ENCODE measurements around the gene LDLRAD2. TPM values are rescaled to one million over a fixed set of nuclear protein-coding genes. Genes with fewer than 3 reads are reported as not detected.

LDLRAD2 gene
- total RNA-seq, 1 experiment from 2014 or later: 1.0 TPM

DNA sequence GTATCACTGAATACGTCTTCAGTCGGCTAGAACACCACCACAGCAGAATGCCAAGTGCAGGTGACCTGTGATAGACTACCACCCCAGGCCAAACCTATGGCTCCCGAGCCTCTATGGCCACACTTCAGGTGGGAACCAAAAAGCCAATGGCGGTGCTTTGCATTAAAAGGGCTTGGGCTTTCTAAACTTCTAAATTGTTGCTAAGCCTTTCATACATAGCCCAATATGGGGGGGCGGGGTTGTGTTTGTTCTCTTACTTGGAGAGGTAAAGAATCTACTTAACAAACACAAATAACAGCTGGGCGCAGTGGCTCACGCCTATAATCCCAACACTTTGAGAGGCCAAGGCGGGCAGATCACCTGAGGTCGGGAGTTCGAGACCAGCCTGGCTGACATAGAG is 48.8 kb upstream of the LDLRAD2 start:
- no peak overlapping the region for H4K8ac ChIP-seq (replicated peaks; ENCODE audit: insufficient read length, low read depth, low read length)
- Mint-ChIP-seq H3K9me3 (no peaks in the 10 kb centered on the region), H3K36me3 (ENCODE audit: insufficient read depth in 1 of 3, low read depth in 3 of 3) (no peaks in the 10 kb centered on the region), H3K4me3 (no peak overlapping the region), H3K27me3 (ENCODE audit: low read depth) (no peaks in the 10 kb centered on the region), H3K27ac (0 out of 7 replicates have a peak overlapping the region, but pooled peaks of 1 of the 3 experiments have one; percentile 68), H3K4me1 (peaks cover 22 to 32% of the 10 kb centered on the region in 2 experiments)
- no peak overlapping the region for H4K91ac ChIP-seq (ENCODE audit: insufficient read length, low read depth, low read length)
- H2BK15ac ChIP-seq (ENCODE audit: low read depth, low read length): no peak overlapping the region
- no peak overlapping the region for H3T11ph ChIP-seq (ENCODE audit: low read length)
- peaks cover 30% of the 10 kb centered on the region; the same call in 1 of the 2 replicates for H3K79me2 ChIP-seq (ENCODE audit: insufficient read depth, low read length)
- no peak overlapping the region for H3K27ac ChIP-seq (ENCODE audit: insufficient read length, low read depth, low read length)
- H2BK120ac ChIP-seq (ENCODE audit: low read depth, low read length, poor library complexity, severe bottlenecking): no peak overlapping the region
- no peak overlapping the region for H3K23ac ChIP-seq (ENCODE audit: insufficient read length, low read depth, low read length)
- no CpG with 5 or more reads among the region's 10 CpGs for WGBS (ENCODE audit: extremely low coverage, insufficient read length, low lambda C conversion rate)
- H3K79me1 ChIP-seq (ENCODE audit: insufficient read depth, low read depth, low read length, poor library complexity, severe bottlenecking): peaks cover 18% of the 10 kb centered on the region
- no peak overlapping the region for H2BK20ac ChIP-seq (ENCODE audit: low read depth, low read length, poor library complexity, severe bottlenecking)
- no peak for TF ChIP-seq CTCF (conservative IDR thresholded peaks at IDR 0.05)
- no peak overlapping the region for H2BK5ac ChIP-seq (ENCODE audit: insufficient read length, low read length)
- H3K4me1 ChIP-seq (ENCODE audit: insufficient read depth, low read length): peaks cover 6% of the 10 kb centered on the region; the same call in 1 of the 2 replicates
- H2BK12ac ChIP-seq (ENCODE audit: insufficient read length, low read depth, low read length): no peak overlapping the region
- no peak for DNase-seq
- no peaks in the 10 kb centered on the region for H3K9me3 ChIP-seq (ENCODE audit: control insufficient read depth, low read depth, low read length)
- H3K14ac ChIP-seq (ENCODE audit: insufficient read depth, low read length): no peak overlapping the region
- H3K27me3 ChIP-seq (ENCODE audit: insufficient read depth, low read length): no peaks in the 10 kb centered on the region
- H3K23me2 ChIP-seq (ENCODE audit: insufficient read length, low read depth, low read length, poor library complexity, severe bottlenecking): no peaks in the 10 kb centered on the region
- no peak overlapping the region for H3K4me2 ChIP-seq (ENCODE audit: insufficient read depth, insufficient read length, low read length)
- H2AK5ac ChIP-seq (ENCODE audit: insufficient read length, low read length): no peak overlapping the region
- no peak overlapping the region for H4K5ac ChIP-seq (ENCODE audit: insufficient read length, low read depth, low read length)
- no peak overlapping the region for H2AFZ ChIP-seq (ENCODE audit: low read length)
- no peak overlapping the region for H3K56ac ChIP-seq (ENCODE audit: insufficient read length, low read depth, low read length)
- no peak overlapping the region for H3K9ac ChIP-seq (ENCODE audit: extremely low read depth, insufficient read length, low read length)
- H3K18ac ChIP-seq (ENCODE audit: insufficient read length, low read depth, low read length): no peak overlapping the region
- H4K20me1 ChIP-seq (ENCODE audit: control insufficient read depth, insufficient read depth, insufficient read length): no peaks in the 10 kb centered on the region
- H3K4ac ChIP-seq (ENCODE audit: low read depth, low read length): no peak overlapping the region
